ENCODE measurements around the gene ZNF592. TPM values are rescaled to one million over a fixed set of nuclear protein-coding genes. Genes with fewer than 3 reads are reported as not detected.
"Not testable (repeated sequence)": the region's sequence is repeated elsewhere in the genome, so short reads cannot be mapped to it uniquely, and the experiment has no call there.

The ZNF592 gene
- total RNA-seq, 1 donor from 2014 or later, result 29.9 TPM

GRCh38 chr15:84834229-84834955 lies 86.0 kb downstream of the ZNF592 start:
- Mint-ChIP-seq H3K4me3 (no peak overlapping the region), H3K9me3 (no peaks in the 10 kb centered on the region), H3K27me3 (ENCODE audit: insufficient read depth) (peaks cover 10% of the 10 kb centered on the region), H3K4me1 (ENCODE audit: low read depth) (no peaks in the 10 kb centered on the region), H3K36me3 (ENCODE audit: low read depth) (no peaks in the 10 kb centered on the region), H3K27ac (no peak overlapping the region)
- intact Hi-C loops (cut with micrococcal nuclease), result no loop called here
- no peak for DNase-seq (ENCODE audit: low spot score)

- Mint-ChIP-seq H3K4me1 (ENCODE audit: low read depth) (no peaks in the 10 kb centered on the region), H3K9me3 (no peaks in the 10 kb centered on the region), H3K27ac (no peak overlapping the region), H3K4me3 (no peak overlapping the region), H3K27me3 (ENCODE audit: insufficient read depth) (peaks cover 9% of the 10 kb centered on the region), H3K36me3 (ENCODE audit: low read depth) (no peaks in the 10 kb centered on the region)
- no peak for DNase-seq (ENCODE audit: low spot score)
- intact Hi-C loops (cut with micrococcal nuclease), result no loop called here
These were observed 86.6 kb downstream of the ZNF592 start for GRCh38 chr15:84834969-84835368.

GRCh38 chr15:84835661-84836337 lies 87.4 kb downstream of the ZNF592 start:
- no peaks in the 10 kb centered on the region for H3K9me3 Mint-ChIP-seq
- H3K4me1 Mint-ChIP-seq (ENCODE audit: low read depth), result no peaks in the 10 kb centered on the region
- H3K27ac Mint-ChIP-seq, result no peak overlapping the region
- peaks cover 9% of the 10 kb centered on the region for H3K27me3 Mint-ChIP-seq (ENCODE audit: insufficient read depth)
- no peak overlapping the region for H3K4me3 Mint-ChIP-seq
- H3K36me3 Mint-ChIP-seq (ENCODE audit: low read depth), result no peaks in the 10 kb centered on the region
- no peak for DNase-seq (ENCODE audit: low spot score)
- intact Hi-C loops (cut with micrococcal nuclease), result no loop called here

- intact Hi-C loops (cut with micrococcal nuclease), result no loop called here
- Mint-ChIP-seq H3K4me1 (ENCODE audit: low read depth) (no peaks in the 10 kb centered on the region), H3K4me3 (no peak overlapping the region), H3K9me3 (no peaks in the 10 kb centered on the region), H3K27ac (no peak overlapping the region), H3K36me3 (ENCODE audit: low read depth) (no peaks in the 10 kb centered on the region), H3K27me3 (ENCODE audit: insufficient read depth) (peaks cover 2% of the 10 kb centered on the region)
- no peak for DNase-seq (ENCODE audit: low spot score)
These were observed 88.5 kb downstream of the ZNF592 start for GRCh38 chr15:84836844-84837243.

GRCh38 chr15:84839714-84840113 lies 91.3 kb downstream of the ZNF592 start:
- DNase-seq (ENCODE audit: low spot score), result no peak
- Mint-ChIP-seq H3K9me3 (no peaks in the 10 kb centered on the region), H3K4me3 (no peak overlapping the region), H3K4me1 (ENCODE audit: low read depth) (no peaks in the 10 kb centered on the region), H3K27me3 (ENCODE audit: insufficient read depth) (peaks cover 2% of the 10 kb centered on the region), H3K36me3 (ENCODE audit: low read depth) (no peaks in the 10 kb centered on the region), H3K27ac (no peak overlapping the region)
- intact Hi-C loops (cut with micrococcal nuclease), result no loop called here

- no peaks in the 10 kb centered on the region for H3K36me3 Mint-ChIP-seq (ENCODE audit: low read depth)
- H3K9me3 Mint-ChIP-seq, result no peaks in the 10 kb centered on the region
- intact Hi-C loops (cut with micrococcal nuclease), result no loop called here
- H3K4me1 Mint-ChIP-seq (ENCODE audit: low read depth), result no peaks in the 10 kb centered on the region
- DNase-seq (ENCODE audit: low spot score), result no peak
- H3K27ac Mint-ChIP-seq, result no peak overlapping the region
- peaks cover 2% of the 10 kb centered on the region for H3K27me3 Mint-ChIP-seq (ENCODE audit: insufficient read depth)
- H3K4me3 Mint-ChIP-seq, result no peak overlapping the region
These were observed 91.9 kb downstream of the ZNF592 start for GRCh38 chr15:84840255-84840654.

GRCh38 chr15:84840741-84841429 lies 92.5 kb downstream of the ZNF592 start:
- no peak overlapping the region for H3K27ac Mint-ChIP-seq
- H3K27me3 Mint-ChIP-seq (ENCODE audit: insufficient read depth), result peaks cover 2% of the 10 kb centered on the region
- H3K4me1 Mint-ChIP-seq (ENCODE audit: low read depth), result no peaks in the 10 kb centered on the region
- no peaks in the 10 kb centered on the region for H3K9me3 Mint-ChIP-seq
- no peak overlapping the region for H3K4me3 Mint-ChIP-seq
- no peaks in the 10 kb centered on the region for H3K36me3 Mint-ChIP-seq (ENCODE audit: low read depth)
- intact Hi-C loops (cut with micrococcal nuclease), result no loop called here
- no peak for DNase-seq (ENCODE audit: low spot score)

- intact Hi-C loops (cut with micrococcal nuclease), result no loop called here
- Mint-ChIP-seq H3K27me3 (ENCODE audit: insufficient read depth) (no peaks in the 10 kb centered on the region), H3K27ac (no peak overlapping the region), H3K4me1 (ENCODE audit: low read depth) (no peaks in the 10 kb centered on the region), H3K9me3 (peaks cover 10% of the 10 kb centered on the region), H3K36me3 (ENCODE audit: low read depth) (no peaks in the 10 kb centered on the region), H3K4me3 (no peak overlapping the region)
- no peak for DNase-seq (ENCODE audit: low spot score)
These were observed 94.4 kb downstream of the ZNF592 start for GRCh38 chr15:84842781-84843180.

GRCh38 chr15:84844964-84845363 lies 96.6 kb downstream of the ZNF592 start:
- peaks cover 10% of the 10 kb centered on the region for H3K9me3 Mint-ChIP-seq
- H3K27ac Mint-ChIP-seq, result no peak overlapping the region
- DNase-seq (ENCODE audit: low spot score), result no peak
- no peak overlapping the region for H3K4me3 Mint-ChIP-seq
- no peaks in the 10 kb centered on the region for H3K27me3 Mint-ChIP-seq (ENCODE audit: insufficient read depth)
- H3K4me1 Mint-ChIP-seq (ENCODE audit: low read depth), result no peaks in the 10 kb centered on the region
- intact Hi-C loops (cut with micrococcal nuclease), result loop anchor here (1.0 kb wide), 1 partner anchor 83 kb away; no protein-coding TSS in a partner anchor
- H3K36me3 Mint-ChIP-seq (ENCODE audit: low read depth), result no peaks in the 10 kb centered on the region

- intact Hi-C loops (cut with micrococcal nuclease), result loop anchor here (1.0 kb wide), 1 partner anchor 83 kb away; no protein-coding TSS in a partner anchor
- H3K4me3 Mint-ChIP-seq; H3K4me1 Mint-ChIP-seq (ENCODE audit: low read depth); H3K36me3 Mint-ChIP-seq (ENCODE audit: low read depth); H3K9me3 Mint-ChIP-seq; H3K27ac Mint-ChIP-seq; DNase-seq (ENCODE audit: low spot score); H3K27me3 Mint-ChIP-seq (ENCODE audit: insufficient read depth): not testable (repeated sequence)
These were observed 97.2 kb downstream of the ZNF592 start for GRCh38 chr15:84845631-84846030.

- Mint-ChIP-seq H3K27me3 (ENCODE audit: insufficient read depth) (no peaks in the 10 kb centered on the region), H3K9me3 (peaks cover 10% of the 10 kb centered on the region), H3K4me3 (no peak overlapping the region), H3K4me1 (ENCODE audit: low read depth) (no peaks in the 10 kb centered on the region), H3K27ac (no peak overlapping the region), H3K36me3 (ENCODE audit: low read depth) (no peaks in the 10 kb centered on the region)
- intact Hi-C loops (cut with micrococcal nuclease), result no loop called here
- DNase-seq (ENCODE audit: low spot score), result no peak
These were observed 97.9 kb downstream of the ZNF592 start for GRCh38 chr15:84846269-84846668.

GRCh38 chr15:84847382-84847781 lies 99.0 kb downstream of the ZNF592 start:
- Mint-ChIP-seq H3K4me1 (ENCODE audit: low read depth) (no peaks in the 10 kb centered on the region), H3K9me3 (peaks cover 10% of the 10 kb centered on the region), H3K27me3 (ENCODE audit: insufficient read depth) (no peaks in the 10 kb centered on the region), H3K4me3 (no peak overlapping the region), H3K36me3 (ENCODE audit: low read depth) (no peaks in the 10 kb centered on the region), H3K27ac (no peak overlapping the region)
- intact Hi-C loops (cut with micrococcal nuclease), result no loop called here
- DNase-seq (ENCODE audit: low spot score), result no peak

GRCh38 chr15:84852212-84852611 lies 103.8 kb downstream of the ZNF592 start:
- intact Hi-C loops (cut with micrococcal nuclease), result no loop called here
- Mint-ChIP-seq H3K4me3 (no peak overlapping the region), H3K27me3 (ENCODE audit: insufficient read depth) (peaks cover 2% of the 10 kb centered on the region), H3K9me3 (peaks cover 2% of the 10 kb centered on the region), H3K4me1 (ENCODE audit: low read depth) (no peaks in the 10 kb centered on the region), H3K36me3 (ENCODE audit: low read depth) (no peaks in the 10 kb centered on the region), H3K27ac (no peak overlapping the region)
- DNase-seq (ENCODE audit: low spot score), result no peak
